WTC11 (cell line): ENCODE results near the gene ZIC3.

ENCODE experiments used
- CREB1 ChIP-seq: sonication (generic); formaldehyde crosslinking; IDR thresholded peaks from 2 replicates; pipeline ENCODE4 v1.8.0; 2023; ENCODE audit warnings: mild to moderate bottlenecking, missing genetic modification reagents
- FOXK1 ChIP-seq: sonication (generic); formaldehyde crosslinking; IDR thresholded peaks from 2 replicates; pipeline ENCODE4 v1.8.0; 2022; ENCODE audit warnings: mild to moderate bottlenecking, moderate library complexity, missing genetic modification reagents
- NR1H2 ChIP-seq: sonication (generic); formaldehyde crosslinking; IDR thresholded peaks from 2 replicates; pipeline ENCODE4 v1.9.0; 2021; ENCODE audit warnings: mild to moderate bottlenecking, moderate library complexity, missing genetic modification reagents
- NR3C1 ChIP-seq: sonication (generic); formaldehyde crosslinking; conservative IDR thresholded peaks from 2 replicates; pipeline ENCODE4 v1.8.1; 2023; ENCODE audit warnings: low read depth, mild to moderate bottlenecking, missing genetic modification reagents
- TEAD4 ChIP-seq: sonication (generic); formaldehyde crosslinking; IDR thresholded peaks from 2 replicates; pipeline ENCODE4 v1.8.0; 2022; ENCODE audit warnings: mild to moderate bottlenecking, missing genetic modification reagents
- ZNF121 ChIP-seq: sonication (generic); formaldehyde crosslinking; IDR thresholded peaks from 2 replicates; pipeline ENCODE4 v1.8.0; 2023; ENCODE audit warnings: missing genetic modification reagents
- ZNF263 ChIP-seq: sonication (generic); formaldehyde crosslinking; IDR thresholded peaks from 2 replicates; pipeline ENCODE4 v1.8.1; 2022; ENCODE audit warnings: low read depth, mild to moderate bottlenecking, moderate library complexity, missing genetic modification reagents
- ZNF396 ChIP-seq: fragments of 250-450 bp; sonication (Bioruptor Pico); IDR thresholded peaks from 2 replicates; pipeline ENCODE4 v1.8.0; 2021; ENCODE audit warnings: mild to moderate bottlenecking, moderate library complexity, borderline replicate concordance
- TF ChIP-seq, protein P1 (sequence below): fragments of 200-600 bp; IDR thresholded peaks from 2 replicates; pipeline ENCODE4 v1.8.0; 2022; ENCODE audit warnings: antibody characterized with exemption
- TF ChIP-seq, protein P2 (sequence below): sonication (generic); formaldehyde crosslinking; IDR thresholded peaks from 2 replicates; pipeline ENCODE4 v1.8.1; 2023; ENCODE audit warnings: mild to moderate bottlenecking, missing genetic modification reagents
- TF ChIP-seq, protein P3 (sequence below): sonication (generic); formaldehyde crosslinking; IDR thresholded peaks from 2 replicates; pipeline ENCODE4 v1.8.0; 2022; ENCODE audit warnings: missing genetic modification reagents
- TF ChIP-seq, protein P4 (sequence below): sonication (generic); formaldehyde crosslinking; IDR thresholded peaks from 2 replicates; pipeline ENCODE4 v1.8.0; 2023; ENCODE audit warnings: missing genetic modification reagents, mild to moderate bottlenecking, borderline replicate concordance

DNA sequence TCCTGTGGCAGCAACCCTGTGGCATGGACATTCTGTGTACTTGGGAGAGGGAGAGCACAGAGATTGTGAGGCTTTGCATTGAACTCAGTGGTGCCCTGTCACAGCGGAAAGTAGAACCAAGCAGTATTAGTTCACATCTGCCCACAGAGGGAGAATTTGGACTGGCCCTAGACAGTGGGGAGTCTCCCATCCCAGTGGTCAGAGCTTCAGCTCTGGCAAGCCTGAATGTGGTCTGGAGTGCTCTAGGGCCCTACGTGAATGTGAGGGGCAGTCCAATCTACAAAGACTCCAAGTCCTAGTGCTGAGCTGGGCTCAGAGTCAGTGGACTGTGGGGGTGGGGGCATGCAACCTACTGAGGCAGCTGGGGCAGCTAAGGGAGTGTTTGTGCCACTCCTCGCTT lies 34.8 kb downstream of the ZIC3 start:
- TF ChIP-seq, protein P1, sequence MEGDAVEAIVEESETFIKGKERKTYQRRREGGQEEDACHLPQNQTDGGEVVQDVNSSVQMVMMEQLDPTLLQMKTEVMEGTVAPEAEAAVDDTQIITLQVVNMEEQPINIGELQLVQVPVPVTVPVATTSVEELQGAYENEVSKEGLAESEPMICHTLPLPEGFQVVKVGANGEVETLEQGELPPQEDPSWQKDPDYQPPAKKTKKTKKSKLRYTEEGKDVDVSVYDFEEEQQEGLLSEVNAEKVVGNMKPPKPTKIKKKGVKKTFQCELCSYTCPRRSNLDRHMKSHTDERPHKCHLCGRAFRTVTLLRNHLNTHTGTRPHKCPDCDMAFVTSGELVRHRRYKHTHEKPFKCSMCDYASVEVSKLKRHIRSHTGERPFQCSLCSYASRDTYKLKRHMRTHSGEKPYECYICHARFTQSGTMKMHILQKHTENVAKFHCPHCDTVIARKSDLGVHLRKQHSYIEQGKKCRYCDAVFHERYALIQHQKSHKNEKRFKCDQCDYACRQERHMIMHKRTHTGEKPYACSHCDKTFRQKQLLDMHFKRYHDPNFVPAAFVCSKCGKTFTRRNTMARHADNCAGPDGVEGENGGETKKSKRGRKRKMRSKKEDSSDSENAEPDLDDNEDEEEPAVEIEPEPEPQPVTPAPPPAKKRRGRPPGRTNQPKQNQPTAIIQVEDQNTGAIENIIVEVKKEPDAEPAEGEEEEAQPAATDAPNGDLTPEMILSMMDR: no peak
- TF ChIP-seq ZNF121 (CRISPR knock-in tag) (no peak), ZNF396 (CRISPR knock-in tag) (no peak), ZNF263 (CRISPR knock-in tag) (no peak), NR3C1 (CRISPR knock-in tag) (no peak), NR1H2 (CRISPR knock-in tag) (no peak), TEAD4 (CRISPR knock-in tag) (no peak), CREB1 (CRISPR knock-in tag) (no peak), FOXK1 (CRISPR knock-in tag) (no peak)
- TF ChIP-seq, protein P2, sequence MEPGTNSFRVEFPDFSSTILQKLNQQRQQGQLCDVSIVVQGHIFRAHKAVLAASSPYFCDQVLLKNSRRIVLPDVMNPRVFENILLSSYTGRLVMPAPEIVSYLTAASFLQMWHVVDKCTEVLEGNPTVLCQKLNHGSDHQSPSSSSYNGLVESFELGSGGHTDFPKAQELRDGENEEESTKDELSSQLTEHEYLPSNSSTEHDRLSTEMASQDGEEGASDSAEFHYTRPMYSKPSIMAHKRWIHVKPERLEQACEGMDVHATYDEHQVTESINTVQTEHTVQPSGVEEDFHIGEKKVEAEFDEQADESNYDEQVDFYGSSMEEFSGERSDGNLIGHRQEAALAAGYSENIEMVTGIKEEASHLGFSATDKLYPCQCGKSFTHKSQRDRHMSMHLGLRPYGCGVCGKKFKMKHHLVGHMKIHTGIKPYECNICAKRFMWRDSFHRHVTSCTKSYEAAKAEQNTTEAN (CRISPR knock-in tag): no peak
- TF ChIP-seq, protein P3, sequence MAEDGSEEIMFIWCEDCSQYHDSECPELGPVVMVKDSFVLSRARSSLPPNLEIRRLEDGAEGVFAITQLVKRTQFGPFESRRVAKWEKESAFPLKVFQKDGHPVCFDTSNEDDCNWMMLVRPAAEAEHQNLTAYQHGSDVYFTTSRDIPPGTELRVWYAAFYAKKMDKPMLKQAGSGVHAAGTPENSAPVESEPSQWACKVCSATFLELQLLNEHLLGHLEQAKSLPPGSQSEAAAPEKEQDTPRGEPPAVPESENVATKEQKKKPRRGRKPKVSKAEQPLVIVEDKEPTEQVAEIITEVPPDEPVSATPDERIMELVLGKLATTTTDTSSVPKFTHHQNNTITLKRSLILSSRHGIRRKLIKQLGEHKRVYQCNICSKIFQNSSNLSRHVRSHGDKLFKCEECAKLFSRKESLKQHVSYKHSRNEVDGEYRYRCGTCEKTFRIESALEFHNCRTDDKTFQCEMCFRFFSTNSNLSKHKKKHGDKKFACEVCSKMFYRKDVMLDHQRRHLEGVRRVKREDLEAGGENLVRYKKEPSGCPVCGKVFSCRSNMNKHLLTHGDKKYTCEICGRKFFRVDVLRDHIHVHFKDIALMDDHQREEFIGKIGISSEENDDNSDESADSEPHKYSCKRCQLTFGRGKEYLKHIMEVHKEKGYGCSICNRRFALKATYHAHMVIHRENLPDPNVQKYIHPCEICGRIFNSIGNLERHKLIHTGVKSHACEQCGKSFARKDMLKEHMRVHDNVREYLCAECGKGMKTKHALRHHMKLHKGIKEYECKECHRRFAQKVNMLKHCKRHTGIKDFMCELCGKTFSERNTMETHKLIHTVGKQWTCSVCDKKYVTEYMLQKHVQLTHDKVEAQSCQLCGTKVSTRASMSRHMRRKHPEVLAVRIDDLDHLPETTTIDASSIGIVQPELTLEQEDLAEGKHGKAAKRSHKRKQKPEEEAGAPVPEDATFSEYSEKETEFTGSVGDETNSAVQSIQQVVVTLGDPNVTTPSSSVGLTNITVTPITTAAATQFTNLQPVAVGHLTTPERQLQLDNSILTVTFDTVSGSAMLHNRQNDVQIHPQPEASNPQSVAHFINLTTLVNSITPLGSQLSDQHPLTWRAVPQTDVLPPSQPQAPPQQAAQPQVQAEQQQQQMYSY (CRISPR knock-in tag): no peak
- TF ChIP-seq, protein P4, sequence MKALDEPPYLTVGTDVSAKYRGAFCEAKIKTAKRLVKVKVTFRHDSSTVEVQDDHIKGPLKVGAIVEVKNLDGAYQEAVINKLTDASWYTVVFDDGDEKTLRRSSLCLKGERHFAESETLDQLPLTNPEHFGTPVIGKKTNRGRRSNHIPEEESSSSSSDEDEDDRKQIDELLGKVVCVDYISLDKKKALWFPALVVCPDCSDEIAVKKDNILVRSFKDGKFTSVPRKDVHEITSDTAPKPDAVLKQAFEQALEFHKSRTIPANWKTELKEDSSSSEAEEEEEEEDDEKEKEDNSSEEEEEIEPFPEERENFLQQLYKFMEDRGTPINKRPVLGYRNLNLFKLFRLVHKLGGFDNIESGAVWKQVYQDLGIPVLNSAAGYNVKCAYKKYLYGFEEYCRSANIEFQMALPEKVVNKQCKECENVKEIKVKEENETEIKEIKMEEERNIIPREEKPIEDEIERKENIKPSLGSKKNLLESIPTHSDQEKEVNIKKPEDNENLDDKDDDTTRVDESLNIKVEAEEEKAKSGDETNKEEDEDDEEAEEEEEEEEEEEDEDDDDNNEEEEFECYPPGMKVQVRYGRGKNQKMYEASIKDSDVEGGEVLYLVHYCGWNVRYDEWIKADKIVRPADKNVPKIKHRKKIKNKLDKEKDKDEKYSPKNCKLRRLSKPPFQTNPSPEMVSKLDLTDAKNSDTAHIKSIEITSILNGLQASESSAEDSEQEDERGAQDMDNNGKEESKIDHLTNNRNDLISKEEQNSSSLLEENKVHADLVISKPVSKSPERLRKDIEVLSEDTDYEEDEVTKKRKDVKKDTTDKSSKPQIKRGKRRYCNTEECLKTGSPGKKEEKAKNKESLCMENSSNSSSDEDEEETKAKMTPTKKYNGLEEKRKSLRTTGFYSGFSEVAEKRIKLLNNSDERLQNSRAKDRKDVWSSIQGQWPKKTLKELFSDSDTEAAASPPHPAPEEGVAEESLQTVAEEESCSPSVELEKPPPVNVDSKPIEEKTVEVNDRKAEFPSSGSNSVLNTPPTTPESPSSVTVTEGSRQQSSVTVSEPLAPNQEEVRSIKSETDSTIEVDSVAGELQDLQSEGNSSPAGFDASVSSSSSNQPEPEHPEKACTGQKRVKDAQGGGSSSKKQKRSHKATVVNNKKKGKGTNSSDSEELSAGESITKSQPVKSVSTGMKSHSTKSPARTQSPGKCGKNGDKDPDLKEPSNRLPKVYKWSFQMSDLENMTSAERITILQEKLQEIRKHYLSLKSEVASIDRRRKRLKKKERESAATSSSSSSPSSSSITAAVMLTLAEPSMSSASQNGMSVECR: no peak
